GM12872 (cell line): ENCODE data around the gene PDCD4.

Experiments used
- TF ChIP-seq, protein P1 (sequence below): IDR thresholded peaks from 3 replicates; pipeline ENCODE4 v1.5.1; 2011; ENCODE audit warnings: low read depth, mild to moderate bottlenecking, low read length, moderate library complexity; ENCODE audit not compliant: insufficient read depth

PDCD4 gene

DNA sequence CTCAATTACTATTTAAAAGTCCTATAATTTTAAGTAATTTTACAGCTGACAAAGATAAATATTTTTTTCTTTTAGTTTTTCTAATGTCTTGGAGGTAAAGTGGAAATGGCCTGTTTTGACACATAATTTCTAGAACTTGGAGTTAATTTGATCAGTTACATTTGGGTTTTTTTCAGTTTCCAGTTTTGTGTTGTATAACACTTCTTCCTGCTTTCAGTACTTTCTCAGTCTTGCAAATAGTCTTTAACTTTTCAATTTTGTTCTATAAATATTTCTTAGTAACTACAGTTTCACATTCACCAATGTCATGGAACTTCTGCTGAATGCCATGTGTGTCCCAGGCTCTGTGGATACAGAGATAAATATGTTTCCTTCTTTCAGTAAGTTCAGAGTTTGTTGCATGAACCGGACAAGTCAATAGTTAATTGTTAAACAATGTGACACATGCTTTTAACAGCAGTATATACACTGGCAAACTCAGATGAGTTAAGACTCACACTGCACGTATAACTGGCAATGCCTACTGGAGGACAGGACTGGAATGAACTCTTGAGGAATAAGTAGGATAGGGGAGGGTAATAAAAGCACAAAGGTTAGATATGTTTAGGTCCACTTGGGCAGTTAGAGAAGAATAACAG is 52.2 kb downstream of the PDCD4 start:
- TF ChIP-seq, protein P1, sequence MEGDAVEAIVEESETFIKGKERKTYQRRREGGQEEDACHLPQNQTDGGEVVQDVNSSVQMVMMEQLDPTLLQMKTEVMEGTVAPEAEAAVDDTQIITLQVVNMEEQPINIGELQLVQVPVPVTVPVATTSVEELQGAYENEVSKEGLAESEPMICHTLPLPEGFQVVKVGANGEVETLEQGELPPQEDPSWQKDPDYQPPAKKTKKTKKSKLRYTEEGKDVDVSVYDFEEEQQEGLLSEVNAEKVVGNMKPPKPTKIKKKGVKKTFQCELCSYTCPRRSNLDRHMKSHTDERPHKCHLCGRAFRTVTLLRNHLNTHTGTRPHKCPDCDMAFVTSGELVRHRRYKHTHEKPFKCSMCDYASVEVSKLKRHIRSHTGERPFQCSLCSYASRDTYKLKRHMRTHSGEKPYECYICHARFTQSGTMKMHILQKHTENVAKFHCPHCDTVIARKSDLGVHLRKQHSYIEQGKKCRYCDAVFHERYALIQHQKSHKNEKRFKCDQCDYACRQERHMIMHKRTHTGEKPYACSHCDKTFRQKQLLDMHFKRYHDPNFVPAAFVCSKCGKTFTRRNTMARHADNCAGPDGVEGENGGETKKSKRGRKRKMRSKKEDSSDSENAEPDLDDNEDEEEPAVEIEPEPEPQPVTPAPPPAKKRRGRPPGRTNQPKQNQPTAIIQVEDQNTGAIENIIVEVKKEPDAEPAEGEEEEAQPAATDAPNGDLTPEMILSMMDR = no peak

DNA sequence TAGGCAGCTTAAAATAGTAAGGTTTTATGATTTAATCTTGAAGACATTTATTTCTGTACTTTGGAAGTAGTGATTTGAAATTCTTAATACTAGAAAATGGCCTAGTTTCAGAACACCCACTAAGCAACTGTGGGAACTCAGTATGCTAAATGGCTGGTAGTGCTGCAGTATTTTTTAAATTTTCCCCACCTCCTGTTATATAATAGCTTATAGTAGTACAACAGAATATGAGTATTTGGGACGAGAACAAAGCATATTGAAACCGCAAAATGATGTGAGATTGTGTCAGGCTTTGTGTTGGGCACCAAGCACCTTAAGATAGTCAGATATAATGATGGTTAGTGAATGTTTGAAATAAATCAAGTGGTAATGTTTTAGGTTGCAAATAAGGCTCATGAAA is 55.7 kb downstream of the PDCD4 start:
- TF ChIP-seq, protein P1 = no peak

DNA sequence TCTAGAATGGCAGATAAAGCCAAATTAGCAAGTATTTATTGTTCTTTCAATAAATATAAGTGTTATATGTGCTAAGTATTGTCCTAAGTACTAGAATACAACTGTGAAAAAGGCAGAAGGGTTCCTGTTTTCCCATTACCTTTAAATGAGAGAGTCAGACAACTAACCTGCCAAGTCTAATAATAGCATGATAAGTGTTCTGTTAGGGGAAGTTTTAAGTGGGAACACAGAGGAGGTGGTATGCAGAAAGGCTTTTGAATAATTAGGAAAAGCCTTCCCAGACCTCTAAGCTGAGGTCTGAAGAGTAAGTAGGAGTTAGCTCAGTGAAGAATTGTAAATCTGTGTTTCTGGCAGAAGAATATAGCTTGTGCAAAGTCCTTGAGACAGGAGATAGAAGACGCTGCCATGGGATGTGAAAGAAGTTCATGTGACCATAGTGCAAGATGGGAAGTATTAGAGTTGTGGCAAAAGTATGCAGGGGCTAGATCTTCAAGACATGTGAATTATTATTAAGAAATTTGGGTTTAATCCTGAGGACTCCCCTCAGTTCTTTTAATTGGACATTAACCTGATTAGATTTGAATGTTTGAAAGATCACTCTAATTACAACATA is 60.1 kb downstream of the PDCD4 start:
- TF ChIP-seq, protein P1 = no peak

DNA sequence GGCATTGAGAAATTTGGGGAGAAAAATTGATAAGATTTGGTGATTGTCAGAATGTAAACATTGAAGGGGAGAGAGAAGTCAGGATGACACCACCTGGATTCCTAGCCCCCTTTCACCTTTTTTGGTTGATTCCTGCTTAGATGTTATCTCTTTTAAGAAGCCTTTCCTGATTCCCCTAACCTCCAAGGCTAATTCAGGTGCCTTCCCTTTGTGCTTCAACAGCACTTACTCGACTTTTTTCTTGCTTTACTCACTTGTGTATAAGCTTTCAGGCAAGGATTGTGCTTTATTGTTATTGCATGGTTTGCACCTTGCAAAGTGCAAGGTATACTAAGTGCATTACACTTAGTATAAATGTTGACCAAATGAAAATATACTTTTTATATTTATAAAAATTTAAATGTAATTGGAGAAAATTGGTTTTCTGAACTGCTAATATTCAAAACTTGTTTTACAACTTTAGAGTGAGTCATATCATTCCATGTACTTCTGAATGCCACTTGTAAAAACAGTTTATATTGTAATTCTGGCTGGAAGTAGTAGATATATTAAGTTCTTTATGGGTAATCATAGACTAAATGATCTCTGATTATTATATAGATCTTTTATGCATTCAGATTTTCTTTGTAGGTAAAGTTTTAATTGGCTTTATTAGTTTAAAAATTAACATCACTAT is 60.9 kb downstream of the PDCD4 start:
- TF ChIP-seq, protein P1 = no peak

DNA sequence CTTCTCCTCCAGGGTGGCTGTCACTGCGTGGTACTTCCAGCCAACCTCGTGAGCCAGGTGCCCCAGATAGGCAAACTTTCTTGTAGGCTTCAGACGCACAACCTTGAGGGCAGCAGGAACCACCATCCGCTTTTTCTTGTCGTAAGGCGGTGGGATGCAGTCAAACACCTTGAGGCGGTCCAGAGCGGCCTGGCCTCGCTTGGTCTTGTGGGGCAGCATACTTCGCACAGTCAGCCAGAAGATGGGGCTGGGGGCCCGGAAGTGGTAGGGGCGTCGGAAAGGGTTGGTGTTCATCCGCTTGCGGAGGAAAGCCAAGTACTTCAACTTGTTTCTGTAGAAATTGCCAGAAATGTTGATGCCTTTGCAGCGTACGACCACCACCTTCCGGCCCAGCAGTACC is 65.0 kb downstream of the PDCD4 start:
- TF ChIP-seq, protein P1 = no peak

DNA sequence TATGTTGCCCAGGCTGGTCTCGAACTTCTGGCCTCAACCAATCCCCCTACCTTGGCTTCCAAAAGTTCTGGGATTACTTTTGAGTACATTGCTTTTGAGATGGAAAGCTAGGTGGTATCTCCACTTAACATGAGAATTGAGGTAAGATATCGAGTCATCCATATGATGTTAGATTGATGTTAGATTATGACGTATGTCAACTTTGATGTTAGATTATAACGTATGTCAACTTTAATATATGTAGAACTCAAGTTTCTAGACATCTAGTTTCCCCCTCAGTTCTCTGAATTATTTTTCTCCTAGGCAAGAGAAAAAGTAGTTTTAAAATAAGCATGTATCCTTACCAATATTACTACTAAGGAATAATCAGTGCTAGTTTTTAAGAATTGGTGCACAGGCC is 67.7 kb downstream of the PDCD4 start:
- TF ChIP-seq, protein P1 = no peak

DNA sequence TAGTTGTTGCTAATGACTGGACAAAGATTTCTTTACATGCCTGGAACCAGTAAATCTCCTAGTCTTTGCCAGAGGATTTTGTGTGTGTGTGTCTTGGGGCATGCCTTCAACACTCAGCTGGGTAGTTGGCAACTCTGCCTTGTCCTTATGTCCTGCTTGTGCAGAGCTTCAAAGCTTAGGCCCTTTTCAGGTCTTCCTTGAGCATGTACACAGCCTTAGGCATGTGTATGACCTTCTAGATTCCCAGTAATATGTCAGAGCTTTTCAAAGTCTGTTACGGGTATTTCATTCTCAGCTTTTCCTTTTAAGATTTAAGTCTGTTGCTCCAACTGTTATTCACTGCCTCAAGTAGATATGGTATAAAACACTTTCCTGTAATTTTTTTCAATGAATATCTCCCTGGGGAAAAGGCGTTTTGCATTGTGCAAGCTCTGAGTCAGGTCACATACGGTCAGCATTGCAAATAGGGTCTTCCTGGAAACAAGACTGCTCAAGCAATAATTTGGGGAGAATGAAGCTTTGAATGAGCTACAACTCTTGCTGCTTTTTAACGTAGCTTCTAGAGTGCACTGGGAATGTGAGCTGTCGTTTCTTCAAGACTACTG is 73.2 kb downstream of the PDCD4 start:
- TF ChIP-seq, protein P1 = no peak
